Cardiac muscle cell (in vitro differentiated cells and primary cell): ENCODE results near the gene STMN1. TPM values are rescaled to one million over a fixed set of nuclear protein-coding genes. Genes with fewer than 3 reads are reported as not detected.
"Not testable (repeated sequence)": the region's sequence is repeated elsewhere in the genome, so short reads cannot be mapped to it uniquely, and the experiment has no call there.

ENCODE experiments used
- DNase-seq, 2 donors: peaks; one replicate each; pipeline versions ENCODE4 v3.0.0 to v3.0.0-alpha.2; 2010 to 2017; ENCODE audit warnings: low read depth in 1 of 2, low spot score in 1 of 2
- H3K27ac ChIP-seq: fragments of 200-600 bp; sonication (generic); 2 replicates; pipeline ENCODE4 v1.5.1; 2016
- H3K27me3 ChIP-seq: fragments of 200-600 bp; sonication (generic); 2 replicates; pipeline ENCODE4 v1.6.0; 2016; ENCODE audit warnings: control low read depth
- H3K36me3 ChIP-seq: fragments of 200-600 bp; sonication (generic); 2 replicates; pipeline ENCODE4 v1.5.1; 2016; ENCODE audit warnings: control low read depth
- H3K4me1 ChIP-seq: fragments of 200-600 bp; sonication (generic); 2 replicates; pipeline ENCODE4 v1.8.1; 2017; ENCODE audit warnings: low read depth, mild to moderate bottlenecking, mixed run types
- H3K4me3 ChIP-seq: fragments of 200-600 bp; sonication (generic); 2 replicates; pipeline ENCODE4 v1.5.1; 2016; ENCODE audit warnings: mild to moderate bottlenecking
- H3K9me3 ChIP-seq: fragments of 200-600 bp; sonication (generic); 2 replicates; pipeline ENCODE4 v1.5.1; 2017; ENCODE audit warnings: low read depth, mild to moderate bottlenecking, control low read depth
- CTCF ChIP-seq: IDR thresholded peaks from 2 replicates; pipeline ENCODE4 v1.5.1; 2012; ENCODE audit warnings: low read depth, mild to moderate bottlenecking, low read length
- polyA plus RNA-seq: library from polyadenylated mRNA; unstranded; fragments of >200 nt; fragmentation: Nextera tagmentation; extraction: Ambion mirVana; gene quantifications from 2 replicates; pipeline ENCODE4 v1.2.1, GENCODE V29; 2016
- total RNA-seq: library from RNA; depleted of rRNA; stranded (reverse); fragments of >200 nt; gene quantifications from 2 replicates; pipeline ENCODE4 v1.2.3, GENCODE V29; 2016

Gene STMN1
- total and polyA plus RNA-seq, 2 experiments from 2014 or later: 572 to 943 TPM

- TF ChIP-seq CTCF: no peak
- Histone ChIP-seq H3K27me3 (no peaks in the 10 kb centered on the region), H3K4me3 (no peak overlapping the region), H3K4me1 (no peaks in the 10 kb centered on the region), H3K27ac (no peak overlapping the region), H3K36me3 (no peaks in the 10 kb centered on the region), H3K9me3 (no peaks in the 10 kb centered on the region)
- DNase-seq: no peak
Measured at GRCh38 chr1:25947027-25947426, 40.8 kb upstream of the STMN1 start.

GRCh38 chr1:25945761-25946160 is 39.5 kb upstream of the STMN1 start:
- Histone ChIP-seq H3K4me1 (no peaks in the 10 kb centered on the region), H3K36me3 (no peaks in the 10 kb centered on the region), H3K27me3 (no peaks in the 10 kb centered on the region), H3K9me3 (no peaks in the 10 kb centered on the region), H3K27ac (no peak overlapping the region), H3K4me3 (no peak overlapping the region)
- DNase-seq: no peak
- TF ChIP-seq CTCF: no peak

- H3K27ac ChIP-seq: no peak overlapping the region
- H3K4me3 ChIP-seq: no peak overlapping the region
- TF ChIP-seq CTCF: no peak
- peak in 1 of 2 donors; percentile 72 for DNase-seq
- no peaks in the 10 kb centered on the region for H3K4me1 ChIP-seq
- H3K9me3 ChIP-seq: no peaks in the 10 kb centered on the region
- H3K36me3 ChIP-seq: no peaks in the 10 kb centered on the region
- no peaks in the 10 kb centered on the region for H3K27me3 ChIP-seq
Measured at GRCh38 chr1:25944986-25945385, 38.8 kb upstream of the STMN1 start.

- not testable (repeated sequence) for H3K27me3 ChIP-seq, H3K4me1 ChIP-seq, H3K4me3 ChIP-seq, H3K27ac ChIP-seq, H3K36me3 ChIP-seq, DNase-seq, H3K9me3 ChIP-seq
Measured at GRCh38 chr1:25943511-25943910, 37.3 kb upstream of the STMN1 start.

GRCh38 chr1:25936947-25937346 is 30.7 kb upstream of the STMN1 start:
- H3K27me3 ChIP-seq: no peaks in the 10 kb centered on the region
- no peak for TF ChIP-seq CTCF
- H3K27ac ChIP-seq: no peak overlapping the region
- H3K9me3 ChIP-seq: no peaks in the 10 kb centered on the region
- H3K4me1 ChIP-seq: no peaks in the 10 kb centered on the region
- no peak overlapping the region for H3K4me3 ChIP-seq
- DNase-seq: peak in 1 of 2 donors; percentile 17
- H3K36me3 ChIP-seq: no peaks in the 10 kb centered on the region

- no peaks in the 10 kb centered on the region for H3K9me3 ChIP-seq
- no peak for TF ChIP-seq CTCF
- no peaks in the 10 kb centered on the region for H3K4me1 ChIP-seq
- H3K36me3 ChIP-seq: no peaks in the 10 kb centered on the region
- no peak overlapping the region for H3K27ac ChIP-seq
- H3K4me3 ChIP-seq: no peak overlapping the region
- H3K27me3 ChIP-seq: no peaks in the 10 kb centered on the region
- DNase-seq: peak in 1 of 2 donors; percentile 29
Measured at GRCh38 chr1:25933479-25934365, 27.5 kb upstream of the STMN1 start.

GRCh38 chr1:25932811-25933400 is 26.7 kb upstream of the STMN1 start:
- not testable (repeated sequence) for H3K36me3 ChIP-seq, H3K4me3 ChIP-seq, H3K9me3 ChIP-seq, H3K4me1 ChIP-seq, DNase-seq, H3K27ac ChIP-seq, H3K27me3 ChIP-seq
